Liver (tissue), 9 donors: ENCODE measurements around the gene STK17A. TPM values are rescaled to one million over a fixed set of nuclear protein-coding genes. Genes with fewer than 3 reads are reported as not detected.

Source experiments
- DNase-seq: peaks from one replicate; pipeline ENCODE4 v3.0.0-alpha.2; 2017; ENCODE audit warnings: low spot score
- H3K27ac ChIP-seq, 2 donors: one replicate each; pipeline ENCODE4 v1.7.0; 2013; ENCODE audit warnings: inconsistent platforms in 2 of 2, low read length in 2 of 2, control low read depth in 1 of 2, low read depth in 1 of 2, mild to moderate bottlenecking in 1 of 2
- H3K27me3 ChIP-seq, 4 donors: one replicate each; pipeline versions ENCODE4 v1.6.1 to v1.7.0; 2013; ENCODE audit warnings: low read length in 3 of 4, inconsistent platforms in 1 of 4, mild to moderate bottlenecking in 1 of 4, moderate library complexity in 1 of 4; ENCODE audit not compliant: control insufficient read depth in 4 of 4, insufficient read depth in 4 of 4
- H3K36me3 ChIP-seq, 4 donors: one replicate each; pipeline versions ENCODE4 v1.6.1 to v1.7.0; 2013; ENCODE audit warnings: low read length in 3 of 4, mild to moderate bottlenecking in 3 of 4, low read depth in 1 of 4, moderate library complexity in 1 of 4; ENCODE audit not compliant: control insufficient read depth in 4 of 4, insufficient read depth in 3 of 4
- H3K4me1 ChIP-seq, 4 donors: one replicate each; pipeline versions ENCODE4 v1.6.1 to v1.7.0; 2013; ENCODE audit warnings: low read length in 3 of 4, mild to moderate bottlenecking in 3 of 4, moderate library complexity in 1 of 4; ENCODE audit not compliant: control insufficient read depth in 4 of 4, insufficient read depth in 4 of 4
- H3K4me3 ChIP-seq, 3 donors: one replicate each; pipeline versions ENCODE4 v1.6.1 to v1.7.0; 2013; ENCODE audit warnings: low read length in 3 of 3, control low read depth in 1 of 3, low read depth in 1 of 3, mild to moderate bottlenecking in 1 of 3
- H3K9ac ChIP-seq, 2 donors: one replicate each; pipeline ENCODE4 v1.7.0; 2013; ENCODE audit warnings: low read length in 2 of 2, mild to moderate bottlenecking in 2 of 2, moderate library complexity in 2 of 2, control low read depth in 1 of 2, low read depth in 1 of 2
- H3K9me3 ChIP-seq, 4 donors: one replicate each; pipeline versions ENCODE4 v1.6.1 to v1.7.0; 2013; ENCODE audit warnings: low read length in 3 of 4; ENCODE audit not compliant: control insufficient read depth in 4 of 4
- ATF3 ChIP-seq: IDR thresholded peaks from 2 replicates; pipeline ENCODE4 v1.6.1; 2016; ENCODE audit warnings: antibody characterized with exemption
- EGR1 ChIP-seq, 2 donors: IDR thresholded peaks; 2 replicates each; pipeline ENCODE4 v1.6.1; 2016 to 2018; ENCODE audit warnings: antibody characterized with exemption in 2 of 2, low read depth in 2 of 2
- FOXA1 ChIP-seq: IDR thresholded peaks from 2 replicates; pipeline ENCODE4 v1.6.1; 2016; ENCODE audit warnings: antibody characterized with exemption
- FOXA2 ChIP-seq: IDR thresholded peaks from 2 replicates; pipeline ENCODE4 v1.6.1; 2016; ENCODE audit warnings: antibody characterized with exemption
- HNF4A ChIP-seq, 2 donors: conservative IDR thresholded peaks; 2 replicates each; pipeline ENCODE4 v1.6.1; 2016; ENCODE audit warnings: antibody characterized with exemption in 2 of 2, mild to moderate bottlenecking in 2 of 2
- HNF4G ChIP-seq: IDR thresholded peaks from 2 replicates; pipeline ENCODE4 v1.6.1; 2016; ENCODE audit warnings: antibody characterized with exemption
- JUND ChIP-seq, 2 donors: IDR thresholded peaks; 2 replicates each; pipeline ENCODE4 v1.6.1; 2016; ENCODE audit warnings: antibody characterized with exemption in 2 of 2
- MAX ChIP-seq: IDR thresholded peaks from 2 replicates; pipeline ENCODE4 v1.6.1; 2016; ENCODE audit warnings: antibody characterized with exemption
- NR2F2 ChIP-seq: IDR thresholded peaks from 2 replicates; pipeline ENCODE4 v1.6.1; 2016; ENCODE audit warnings: antibody characterized with exemption
- RAD21 ChIP-seq, 2 donors: IDR thresholded peaks; 2 replicates each; pipeline ENCODE4 v1.6.1; 2016; ENCODE audit warnings: antibody characterized with exemption in 2 of 2, mild to moderate bottlenecking in 2 of 2
- REST ChIP-seq: IDR thresholded peaks from 2 replicates; pipeline ENCODE4 v1.6.1; 2016; ENCODE audit warnings: antibody characterized with exemption, mild to moderate bottlenecking
- RXRA ChIP-seq, 2 donors: IDR thresholded peaks; 2 replicates each; pipeline ENCODE4 v1.6.1; 2017 to 2018; ENCODE audit warnings: antibody characterized with exemption in 2 of 2, mild to moderate bottlenecking in 1 of 2
- SP1 ChIP-seq: IDR thresholded peaks from 2 replicates; pipeline ENCODE4 v1.6.1; 2018; ENCODE audit warnings: antibody characterized with exemption, mild to moderate bottlenecking
- TAF1 ChIP-seq: conservative IDR thresholded peaks from 2 replicates; pipeline ENCODE4 v1.6.1; 2016; ENCODE audit warnings: antibody characterized with exemption, mild to moderate bottlenecking
- YY1 ChIP-seq: IDR thresholded peaks from 2 replicates; pipeline ENCODE4 v1.6.1; 2016; ENCODE audit warnings: antibody characterized with exemption, mild to moderate bottlenecking
- WGBS: extraction: QIAGEN DNeasy Blood & Tissue Kit; methylation state at CpG from one replicate; pipeline ENCODE4 v1.1.7; 2013; 5-methylcytosine and 5-hydroxymethylcytosine counted together
- polyA plus RNA-seq, 2 donors: library from polyadenylated mRNA; stranded (reverse) in 1 of 2; unstranded in 1 of 2; fragments of 200-250 nt in 1 of 2; fragments of >200 nt in 1 of 2; fragmentation: Nextera tagmentation in 1 of 2; extraction: Ambion mirVana in 1 of 2; gene quantifications; one replicate each; pipeline versions ENCODE4 v1.2.1 to v1.2.3, GENCODE V29; 2013 to 2015
- total RNA-seq, 2 donors: library from RNA; depleted of rRNA; stranded (reverse); fragments of >200 nt; gene quantifications; one replicate each; pipeline ENCODE4 v1.2.3, GENCODE V29; 2014
- TF ChIP-seq, protein P1 (sequence below): fragments of 150-350 bp; IDR thresholded peaks from 2 replicates; pipeline ENCODE4 v1.5.1; 2017; ENCODE audit warnings: improper control_type of control experiment, low read depth, low read length; ENCODE audit not compliant: missing input control
- TF ChIP-seq, protein P2 (sequence below): IDR thresholded peaks from 2 replicates; pipeline ENCODE4 v1.6.1; 2016; ENCODE audit warnings: antibody characterized with exemption
- donor health status: healthy.
- donor health status: healthy.
- donor health status: healthy.
- donor health status: healthy.
- donor health status: healthy.

The STK17A gene
- total and polyA plus RNA-seq, 4 donors, result 3.0 to 18.2 (median 7.2) TPM

DNA sequence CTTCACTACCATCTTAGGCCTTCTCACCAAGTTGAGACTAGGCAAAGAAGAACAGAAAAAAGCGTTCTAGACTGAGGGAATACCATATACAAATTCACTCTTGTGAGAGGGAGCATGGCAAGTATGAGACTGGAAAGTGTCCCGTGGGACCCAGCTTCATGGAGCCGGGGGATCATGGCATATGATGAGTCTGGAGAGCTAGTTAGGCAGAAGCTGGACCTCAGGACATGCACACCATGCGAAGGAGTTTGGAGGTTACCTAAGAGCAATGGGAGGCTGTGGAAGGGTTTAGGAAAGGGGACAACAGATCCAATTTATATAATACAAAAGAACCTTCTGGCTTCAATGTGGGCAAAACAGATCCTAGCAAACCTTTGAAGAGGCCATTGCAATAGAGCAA lies 34.1 kb downstream of the STK17A start:
- H3K9me3 ChIP-seq, result no peaks in the 10 kb centered on the region
- H3K27me3 ChIP-seq, result no peaks in the 10 kb centered on the region
- no peaks in the 10 kb centered on the region for H3K4me1 ChIP-seq
- no peak overlapping the region for H3K27ac ChIP-seq
- TF ChIP-seq NR2F2, result no peak
- TF ChIP-seq ATF3, result no peak
- TF ChIP-seq HNF4G, result no peak
- TF ChIP-seq EGR1 (IDR thresholded peaks at IDR 0.05; ENCODE audit: low read depth in 2 of 2), result no peak
- TF ChIP-seq RAD21 (IDR thresholded peaks at IDR 0.05), result no peak
- no peak for TF ChIP-seq SP1
- no peak for TF ChIP-seq FOXA2
- TF ChIP-seq, protein P1, sequence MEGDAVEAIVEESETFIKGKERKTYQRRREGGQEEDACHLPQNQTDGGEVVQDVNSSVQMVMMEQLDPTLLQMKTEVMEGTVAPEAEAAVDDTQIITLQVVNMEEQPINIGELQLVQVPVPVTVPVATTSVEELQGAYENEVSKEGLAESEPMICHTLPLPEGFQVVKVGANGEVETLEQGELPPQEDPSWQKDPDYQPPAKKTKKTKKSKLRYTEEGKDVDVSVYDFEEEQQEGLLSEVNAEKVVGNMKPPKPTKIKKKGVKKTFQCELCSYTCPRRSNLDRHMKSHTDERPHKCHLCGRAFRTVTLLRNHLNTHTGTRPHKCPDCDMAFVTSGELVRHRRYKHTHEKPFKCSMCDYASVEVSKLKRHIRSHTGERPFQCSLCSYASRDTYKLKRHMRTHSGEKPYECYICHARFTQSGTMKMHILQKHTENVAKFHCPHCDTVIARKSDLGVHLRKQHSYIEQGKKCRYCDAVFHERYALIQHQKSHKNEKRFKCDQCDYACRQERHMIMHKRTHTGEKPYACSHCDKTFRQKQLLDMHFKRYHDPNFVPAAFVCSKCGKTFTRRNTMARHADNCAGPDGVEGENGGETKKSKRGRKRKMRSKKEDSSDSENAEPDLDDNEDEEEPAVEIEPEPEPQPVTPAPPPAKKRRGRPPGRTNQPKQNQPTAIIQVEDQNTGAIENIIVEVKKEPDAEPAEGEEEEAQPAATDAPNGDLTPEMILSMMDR, result no peak
- TF ChIP-seq HNF4A (conservative IDR thresholded peaks at IDR 0.05), result no peak
- no peak for TF ChIP-seq JUND (IDR thresholded peaks at IDR 0.05)
- TF ChIP-seq FOXA1, result no peak
- no peak for TF ChIP-seq RXRA (IDR thresholded peaks at IDR 0.05)
- TF ChIP-seq MAX, result no peak
- TF ChIP-seq, protein P2, sequence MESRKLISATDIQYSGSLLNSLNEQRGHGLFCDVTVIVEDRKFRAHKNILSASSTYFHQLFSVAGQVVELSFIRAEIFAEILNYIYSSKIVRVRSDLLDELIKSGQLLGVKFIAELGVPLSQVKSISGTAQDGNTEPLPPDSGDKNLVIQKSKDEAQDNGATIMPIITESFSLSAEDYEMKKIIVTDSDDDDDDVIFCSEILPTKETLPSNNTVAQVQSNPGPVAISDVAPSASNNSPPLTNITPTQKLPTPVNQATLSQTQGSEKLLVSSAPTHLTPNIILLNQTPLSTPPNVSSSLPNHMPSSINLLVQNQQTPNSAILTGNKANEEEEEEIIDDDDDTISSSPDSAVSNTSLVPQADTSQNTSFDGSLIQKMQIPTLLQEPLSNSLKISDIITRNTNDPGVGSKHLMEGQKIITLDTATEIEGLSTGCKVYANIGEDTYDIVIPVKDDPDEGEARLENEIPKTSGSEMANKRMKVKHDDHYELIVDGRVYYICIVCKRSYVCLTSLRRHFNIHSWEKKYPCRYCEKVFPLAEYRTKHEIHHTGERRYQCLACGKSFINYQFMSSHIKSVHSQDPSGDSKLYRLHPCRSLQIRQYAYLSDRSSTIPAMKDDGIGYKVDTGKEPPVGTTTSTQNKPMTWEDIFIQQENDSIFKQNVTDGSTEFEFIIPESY, result no peak
- no peak for TF ChIP-seq REST
- TF ChIP-seq YY1, result no peak
- no peak overlapping the region for H3K9ac ChIP-seq
- H3K4me3 ChIP-seq, result no peak overlapping the region
- DNase-seq, result no peak
- H3K36me3 ChIP-seq, result peaks cover 0 to 12% (median 3%) of the 10 kb centered on the region in 4 donors
- 99% methylated on average over 4 of the region's 4 CpGs for WGBS

DNA sequence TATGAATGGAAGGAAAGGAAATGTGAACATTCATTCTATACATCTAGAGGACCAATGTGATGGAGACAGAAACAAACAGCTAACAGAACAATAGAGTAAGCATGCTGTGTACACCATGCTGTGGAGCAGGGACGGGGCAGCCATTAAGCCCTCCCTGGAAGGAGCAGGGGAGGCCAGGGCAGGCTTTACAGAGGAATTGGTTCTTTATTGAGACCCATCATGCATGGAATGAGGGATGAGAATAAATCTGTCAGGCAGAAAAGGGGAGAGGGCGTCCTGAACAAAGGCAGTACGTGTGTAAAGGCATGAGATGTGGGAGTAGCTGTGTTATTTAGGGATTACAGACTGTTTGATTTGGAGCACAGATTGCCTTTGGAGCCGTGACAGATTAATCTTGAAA lies 35.2 kb downstream of the STK17A start:
- no peaks in the 10 kb centered on the region for H3K4me1 ChIP-seq
- no peak overlapping the region for H3K4me3 ChIP-seq
- WGBS, result 92% methylated on average over 4 of the region's 4 CpGs
- peaks cover 0 to 10% (median under 1%) of the 10 kb centered on the region in 4 donors for H3K36me3 ChIP-seq
- DNase-seq, result no peak
- no peak for TF ChIP-seq JUND (IDR thresholded peaks at IDR 0.05)
- no peak for TF ChIP-seq TAF1
- no peak for TF ChIP-seq HNF4G
- TF ChIP-seq, protein P1, result no peak
- TF ChIP-seq RAD21 (IDR thresholded peaks at IDR 0.05), result no peak
- TF ChIP-seq, protein P2, result no peak
- no peak for TF ChIP-seq SP1
- H3K27me3 ChIP-seq, result no peaks in the 10 kb centered on the region
- no peak overlapping the region for H3K27ac ChIP-seq
- no peak overlapping the region for H3K9ac ChIP-seq
- no peaks in the 10 kb centered on the region for H3K9me3 ChIP-seq
